ENCODE results near the gene MGLL.

The MGLL gene

DNA sequence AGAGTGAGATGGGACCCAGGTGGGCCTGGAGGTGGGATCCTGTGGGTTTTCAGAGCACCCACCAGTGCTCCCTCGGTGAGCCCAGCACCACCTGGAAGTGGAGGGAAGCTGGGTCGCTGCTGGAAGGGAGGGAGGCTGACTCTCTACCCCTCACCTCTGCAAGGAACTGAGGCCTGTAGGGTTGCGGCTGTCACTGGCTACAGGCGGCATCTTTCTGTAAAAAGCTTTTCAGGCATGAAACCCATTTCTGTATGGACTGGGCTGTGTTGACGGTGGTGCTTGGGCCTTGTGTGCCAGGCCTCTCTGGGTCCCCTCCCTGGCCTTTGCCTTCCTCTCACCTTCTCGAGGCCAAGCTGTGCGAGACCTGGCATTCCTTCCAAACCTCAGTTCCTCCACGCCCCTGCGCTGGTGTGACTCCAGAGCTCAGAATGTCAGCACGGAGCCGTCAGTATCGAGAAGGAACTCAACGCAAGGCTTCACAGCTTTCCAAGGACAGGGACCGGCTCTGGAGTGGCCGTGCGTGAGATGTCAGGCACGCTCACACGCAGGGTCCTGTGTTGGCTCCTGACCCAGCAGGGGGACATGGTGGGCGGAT is 133.0 kb downstream of the MGLL start:
- no peaks in the 10 kb centered on the region for H3K79me2 ChIP-seq (ENCODE audit: insufficient read depth, low read length)
- no peaks in the 10 kb centered on the region for H4K20me1 ChIP-seq (ENCODE audit: low read depth, low read length)
- no peak overlapping the region for H3K4me2 ChIP-seq (ENCODE audit: low read depth, low read length, poor library complexity, severe bottlenecking)
- no peaks in the 10 kb centered on the region for H3K9me2 ChIP-seq (replicated peaks; ENCODE audit: insufficient read depth, low read length)
- TF ChIP-seq, protein P1, sequence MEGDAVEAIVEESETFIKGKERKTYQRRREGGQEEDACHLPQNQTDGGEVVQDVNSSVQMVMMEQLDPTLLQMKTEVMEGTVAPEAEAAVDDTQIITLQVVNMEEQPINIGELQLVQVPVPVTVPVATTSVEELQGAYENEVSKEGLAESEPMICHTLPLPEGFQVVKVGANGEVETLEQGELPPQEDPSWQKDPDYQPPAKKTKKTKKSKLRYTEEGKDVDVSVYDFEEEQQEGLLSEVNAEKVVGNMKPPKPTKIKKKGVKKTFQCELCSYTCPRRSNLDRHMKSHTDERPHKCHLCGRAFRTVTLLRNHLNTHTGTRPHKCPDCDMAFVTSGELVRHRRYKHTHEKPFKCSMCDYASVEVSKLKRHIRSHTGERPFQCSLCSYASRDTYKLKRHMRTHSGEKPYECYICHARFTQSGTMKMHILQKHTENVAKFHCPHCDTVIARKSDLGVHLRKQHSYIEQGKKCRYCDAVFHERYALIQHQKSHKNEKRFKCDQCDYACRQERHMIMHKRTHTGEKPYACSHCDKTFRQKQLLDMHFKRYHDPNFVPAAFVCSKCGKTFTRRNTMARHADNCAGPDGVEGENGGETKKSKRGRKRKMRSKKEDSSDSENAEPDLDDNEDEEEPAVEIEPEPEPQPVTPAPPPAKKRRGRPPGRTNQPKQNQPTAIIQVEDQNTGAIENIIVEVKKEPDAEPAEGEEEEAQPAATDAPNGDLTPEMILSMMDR (IDR thresholded peaks at IDR 0.05; ENCODE audit: insufficient read depth, low read length, poor library complexity, severe bottlenecking) = no peak
- TF ChIP-seq EZH2phosphoT487 (conservative IDR thresholded peaks at IDR 0.05; ENCODE audit: low read length) = no peak
- no peaks in the 10 kb centered on the region for H3F3A ChIP-seq (ENCODE audit: insufficient read depth)
- H3K27ac ChIP-seq (ENCODE audit: low read depth, low read length) = no peak overlapping the region
- no peak overlapping the region for H2AFZ ChIP-seq (ENCODE audit: low read depth, low read length, severe bottlenecking)
- no peak overlapping the region for H3K4me3 ChIP-seq (ENCODE audit: insufficient read depth, low read length, poor library complexity, severe bottlenecking)
- no peak overlapping the region for H3K9ac ChIP-seq (ENCODE audit: low read length)
- H3K36me3 ChIP-seq (ENCODE audit: low read length) = no peaks in the 10 kb centered on the region
- H3K27me3 ChIP-seq (ENCODE audit: low read length) = no peaks in the 10 kb centered on the region
- no peaks in the 10 kb centered on the region; the same call in 1 of the 2 replicates for H3K9me3 ChIP-seq (ENCODE audit: insufficient read depth, low read length)

DNA sequence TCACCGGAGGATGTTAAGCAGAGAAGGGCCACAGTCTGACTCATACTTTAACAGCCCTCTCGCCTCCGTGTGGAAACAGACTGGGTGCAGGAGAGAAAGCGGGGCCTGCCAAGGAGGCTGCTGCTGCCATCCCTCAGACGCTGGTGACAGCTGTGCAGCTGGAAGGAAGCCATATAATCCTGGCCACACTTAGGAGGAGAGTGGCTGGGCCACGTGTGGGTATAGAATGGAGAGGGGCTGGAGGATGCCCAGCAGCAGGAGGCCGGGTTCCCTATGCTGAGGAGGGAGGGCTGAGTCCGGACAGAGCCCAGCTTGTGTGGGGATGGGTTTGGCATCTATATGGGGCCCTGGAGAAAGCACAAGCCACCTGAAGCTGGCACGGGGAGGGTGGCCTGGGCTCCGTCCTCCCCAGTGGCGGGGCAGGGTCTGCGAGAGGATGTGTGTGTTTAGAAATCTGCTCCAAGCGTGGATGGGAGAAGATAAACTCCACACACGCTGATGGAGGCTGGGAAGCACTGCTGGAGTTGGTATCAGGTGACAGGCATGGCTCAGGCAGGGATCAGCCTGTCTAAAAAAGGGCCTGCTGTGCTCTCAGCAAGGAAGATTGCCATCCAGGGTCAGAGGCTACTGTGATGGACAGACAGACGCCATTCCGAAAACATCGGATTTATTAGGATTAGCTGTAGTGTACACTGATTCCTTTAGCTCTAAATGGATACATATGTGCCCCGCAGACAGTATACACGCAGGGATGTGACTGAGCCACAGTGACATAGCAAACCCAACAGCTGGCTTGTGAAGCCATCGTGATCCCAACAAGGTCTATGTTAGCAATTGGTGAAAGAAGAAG is 133.7 kb downstream of the MGLL start:
- Histone ChIP-seq H3K9ac (ENCODE audit: low read length) (no peak overlapping the region), H3K79me2 (ENCODE audit: insufficient read depth, low read length) (no peaks in the 10 kb centered on the region), H3K27me3 (ENCODE audit: low read length) (no peaks in the 10 kb centered on the region), H4K20me1 (ENCODE audit: low read depth, low read length) (no peaks in the 10 kb centered on the region), H3K4me3 (ENCODE audit: insufficient read depth, low read length, poor library complexity, severe bottlenecking) (no peak overlapping the region), H3K4me2 (ENCODE audit: low read depth, low read length, poor library complexity, severe bottlenecking) (no peak overlapping the region), H3K9me3 (ENCODE audit: insufficient read depth, low read length) (no peaks in the 10 kb centered on the region; the same call in 1 of the 2 replicates), H3K9me2 (replicated peaks; ENCODE audit: insufficient read depth, low read length) (no peaks in the 10 kb centered on the region), H3F3A (ENCODE audit: insufficient read depth) (no peaks in the 10 kb centered on the region), H2AFZ (ENCODE audit: low read depth, low read length, severe bottlenecking) (no peak overlapping the region), H3K36me3 (ENCODE audit: low read length) (no peaks in the 10 kb centered on the region), H3K27ac (ENCODE audit: low read depth, low read length) (no peak overlapping the region)
- no peak for TF ChIP-seq EZH2phosphoT487 (conservative IDR thresholded peaks at IDR 0.05; ENCODE audit: low read length)
- TF ChIP-seq, protein P1 (IDR thresholded peaks at IDR 0.05; ENCODE audit: insufficient read depth, low read length, poor library complexity, severe bottlenecking) = no peak

DNA sequence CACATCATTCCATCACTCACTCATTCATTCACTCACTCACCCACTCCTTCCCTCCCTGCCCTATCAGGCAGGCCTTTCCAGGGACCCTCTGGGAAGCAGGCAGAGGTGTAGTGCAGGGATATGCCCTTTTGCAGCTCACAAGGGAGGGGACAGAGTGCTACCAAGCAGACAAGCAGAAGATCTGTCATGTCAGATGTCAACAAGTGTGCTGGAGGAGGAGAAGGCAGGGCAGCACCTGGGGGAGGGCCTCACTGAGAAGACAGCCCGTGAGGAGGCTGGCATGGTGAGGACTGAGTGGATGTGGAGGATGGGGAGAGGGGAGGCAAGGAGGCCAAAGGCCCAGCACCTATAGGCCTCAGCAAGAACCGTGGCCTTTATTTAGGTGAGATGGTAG is 134.3 kb downstream of the MGLL start:
- no peaks in the 10 kb centered on the region for H3K79me2 ChIP-seq (ENCODE audit: insufficient read depth, low read length)
- no peaks in the 10 kb centered on the region for H3K9me2 ChIP-seq (replicated peaks; ENCODE audit: insufficient read depth, low read length)
- H3K4me2 ChIP-seq (ENCODE audit: low read depth, low read length, poor library complexity, severe bottlenecking) = no peak overlapping the region
- TF ChIP-seq EZH2phosphoT487 (conservative IDR thresholded peaks at IDR 0.05; ENCODE audit: low read length) = no peak
- TF ChIP-seq, protein P1 (IDR thresholded peaks at IDR 0.05; ENCODE audit: insufficient read depth, low read length, poor library complexity, severe bottlenecking) = no peak
- no peaks in the 10 kb centered on the region for H3K36me3 ChIP-seq (ENCODE audit: low read length)
- no peak overlapping the region for H2AFZ ChIP-seq (ENCODE audit: low read depth, low read length, severe bottlenecking)
- H4K20me1 ChIP-seq (ENCODE audit: low read depth, low read length) = no peaks in the 10 kb centered on the region
- H3K9me3 ChIP-seq (ENCODE audit: insufficient read depth, low read length) = no peaks in the 10 kb centered on the region; the same call in 1 of the 2 replicates
- no peaks in the 10 kb centered on the region for H3K27me3 ChIP-seq (ENCODE audit: low read length)
- no peak overlapping the region for H3K9ac ChIP-seq (ENCODE audit: low read length)
- no peaks in the 10 kb centered on the region for H3F3A ChIP-seq (ENCODE audit: insufficient read depth)
- H3K4me3 ChIP-seq (ENCODE audit: insufficient read depth, low read length, poor library complexity, severe bottlenecking) = no peak overlapping the region
- no peak overlapping the region for H3K27ac ChIP-seq (ENCODE audit: low read depth, low read length)
